Stimulated activated CD4-positive, alpha-beta T cell treated with anti-CD3 and anti-CD28 coated beads, Interleukin-12 subunit alpha, Interleukin-12 subunit beta, amount 100 ng/mL, for 48 hours (primary cell): ENCODE measurements around the gene PIEZO1.

Experiments
- DNase-seq, 3 donors: peaks; one replicate each; pipeline ENCODE4 v3.0.0-alpha.2; 2020; ENCODE audit warnings: low read depth in 2 of 3, low spot score in 1 of 3

PIEZO1 gene

GRCh38 chr16:88705801-88706228 lies 79.2 kb downstream of the PIEZO1 start:
- no peak for DNase-seq

GRCh38 chr16:88705076-88705684 lies 79.8 kb downstream of the PIEZO1 start:
- no peak for DNase-seq

- DNase-seq, result peak; percentile 44 to 56 (median 56)
These were observed 81.3 kb downstream of the PIEZO1 start for GRCh38 chr16:88703486-88704309.

GRCh38 chr16:88702371-88703210 lies 82.4 kb downstream of the PIEZO1 start:
- no peak for DNase-seq

- DNase-seq, result no peak
These were observed 83.2 kb downstream of the PIEZO1 start for GRCh38 chr16:88701581-88702370.

- DNase-seq, result peak; percentile 88 to 91 (median 90)
These were observed 84.2 kb downstream of the PIEZO1 start for GRCh38 chr16:88700636-88701482.

- DNase-seq, result no peak
These were observed 84.7 kb downstream of the PIEZO1 start for GRCh38 chr16:88700322-88700635.

- DNase-seq, result no peak
These were observed 85.8 kb downstream of the PIEZO1 start for GRCh38 chr16:88699180-88699579.

GRCh38 chr16:88698646-88699045 lies 86.4 kb downstream of the PIEZO1 start:
- no peak for DNase-seq

- no peak for DNase-seq
These were observed 87.0 kb downstream of the PIEZO1 start for GRCh38 chr16:88697831-88698615.

GRCh38 chr16:88697116-88697830 lies 87.7 kb downstream of the PIEZO1 start:
- no peak for DNase-seq

GRCh38 chr16:88696441-88696840 lies 88.6 kb downstream of the PIEZO1 start:
- DNase-seq, result no peak

GRCh38 chr16:88695753-88696152 lies 89.3 kb downstream of the PIEZO1 start:
- no peak for DNase-seq

GRCh38 chr16:88695218-88695617 lies 89.8 kb downstream of the PIEZO1 start:
- DNase-seq, result no peak

GRCh38 chr16:88694221-88695087 lies 90.6 kb downstream of the PIEZO1 start:
- DNase-seq, result no peak

- DNase-seq, result no peak
These were observed 91.4 kb downstream of the PIEZO1 start for GRCh38 chr16:88693420-88694177.

GRCh38 chr16:88692861-88693260 lies 92.2 kb downstream of the PIEZO1 start:
- DNase-seq, result no peak
